NK-92 (cell line): Measurements from ENCODE around the gene ERBIN.
"Not testable (repeated sequence)": the region's sequence is repeated elsewhere in the genome, so short reads cannot be mapped to it uniquely, and the experiment has no call there.

Experiments
- DNase-seq: peaks from one replicate; lab custom pipeline; 2025; ENCODE audit not compliant: unreplicated experiment; lab: John Stamatoyannopoulos, UW

The ERBIN gene

DNA sequence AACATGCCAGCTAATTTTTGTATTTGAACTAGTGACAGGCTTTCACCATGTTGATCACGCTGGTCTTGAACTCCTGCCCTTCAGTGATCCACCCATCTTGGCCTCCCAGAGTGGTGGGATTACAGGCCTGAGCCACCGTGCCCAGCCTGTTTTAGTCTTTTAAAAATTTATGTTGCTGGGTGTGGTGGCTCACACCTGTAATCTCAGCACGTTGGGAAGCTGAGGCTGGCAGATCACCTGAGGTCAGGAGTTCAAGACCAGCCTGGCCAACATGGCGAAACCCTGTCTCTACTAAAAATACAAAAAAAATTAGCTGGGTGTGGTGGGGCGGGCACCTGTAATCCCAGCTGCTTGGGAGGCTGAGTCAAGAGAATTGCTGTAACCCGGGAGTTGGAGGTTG lies 10.7 kb upstream of the ERBIN start:
- DNase-seq: not testable (repeated sequence)

DNA sequence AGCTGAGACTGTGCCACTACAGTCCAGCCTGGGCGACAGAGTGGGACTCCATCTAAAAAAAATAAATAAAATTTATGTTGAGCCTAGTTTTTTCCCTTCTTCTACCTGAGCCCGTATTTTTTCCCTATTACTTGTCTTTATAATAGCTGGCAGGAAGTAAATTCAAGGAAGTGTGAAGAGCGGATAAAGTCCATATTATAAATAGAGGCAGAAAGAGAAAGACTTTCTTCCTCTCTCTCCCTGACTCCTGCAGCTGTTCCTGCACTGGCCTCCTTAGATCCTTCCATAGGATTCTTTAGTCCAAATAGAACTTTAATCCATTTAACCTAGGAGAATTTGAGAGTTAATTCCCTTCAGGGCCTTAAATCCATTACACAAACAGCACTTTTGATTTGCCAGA lies 10.3 kb upstream of the ERBIN start:
- no peak for DNase-seq

DNA sequence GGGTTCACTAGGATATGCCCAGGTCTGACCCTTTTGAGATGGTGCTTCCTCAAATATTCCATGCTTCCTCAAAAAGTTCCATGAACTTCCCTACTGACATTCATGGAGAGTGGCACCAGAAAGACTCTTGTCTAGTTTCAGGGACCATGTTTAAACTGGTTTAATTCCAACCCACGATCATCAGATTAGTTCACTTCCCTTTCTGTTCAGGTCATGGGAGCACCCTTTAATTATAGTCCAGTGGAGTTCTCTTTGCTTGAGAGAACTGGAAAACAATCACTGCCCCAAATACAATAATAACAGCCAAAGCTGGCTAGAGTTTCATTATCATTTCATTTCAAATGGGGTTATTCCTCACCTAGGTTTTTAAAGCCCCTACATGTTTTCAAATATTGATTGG lies 9.7 kb upstream of the ERBIN start:
- no peak for DNase-seq

DNA sequence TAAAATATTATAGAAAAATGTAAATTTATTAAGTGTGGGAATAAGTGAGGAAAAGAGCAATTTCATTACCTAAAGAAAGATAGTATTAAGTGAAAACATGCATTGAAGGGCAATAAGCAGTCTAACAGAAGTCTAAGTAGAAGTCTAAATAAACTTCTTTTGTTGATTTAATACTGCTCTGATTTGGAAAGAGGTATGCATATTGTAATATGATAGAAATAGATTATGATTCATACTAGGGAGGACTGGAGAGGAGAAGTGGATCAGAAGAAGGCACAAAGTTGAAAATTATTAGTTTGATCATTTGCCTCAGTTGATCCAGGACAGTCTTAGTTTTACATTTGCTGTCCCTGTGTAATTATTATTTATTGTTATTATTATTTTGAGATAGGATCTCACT lies 6.6 kb upstream of the ERBIN start:
- no peak for DNase-seq

DNA sequence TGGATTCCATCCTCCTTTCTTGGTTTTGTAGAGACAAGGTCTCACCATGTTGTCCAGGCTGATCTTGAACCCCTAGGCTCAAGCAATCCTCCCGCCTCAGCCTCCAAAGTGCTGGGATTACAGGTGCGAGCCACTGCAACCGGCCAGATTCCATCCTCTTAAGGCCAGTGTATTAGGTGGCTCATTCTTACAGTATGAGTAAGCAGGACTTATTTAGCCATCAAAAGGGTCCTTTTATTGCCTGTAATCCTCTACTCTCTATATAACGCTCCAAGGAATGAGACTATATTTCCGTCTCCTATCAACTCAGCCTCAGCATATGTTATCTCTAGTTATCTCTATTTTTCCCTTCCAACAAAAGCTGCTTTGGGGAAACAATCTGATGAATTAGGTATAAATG lies 3.0 kb upstream of the ERBIN start:
- DNase-seq: no peak

DNA sequence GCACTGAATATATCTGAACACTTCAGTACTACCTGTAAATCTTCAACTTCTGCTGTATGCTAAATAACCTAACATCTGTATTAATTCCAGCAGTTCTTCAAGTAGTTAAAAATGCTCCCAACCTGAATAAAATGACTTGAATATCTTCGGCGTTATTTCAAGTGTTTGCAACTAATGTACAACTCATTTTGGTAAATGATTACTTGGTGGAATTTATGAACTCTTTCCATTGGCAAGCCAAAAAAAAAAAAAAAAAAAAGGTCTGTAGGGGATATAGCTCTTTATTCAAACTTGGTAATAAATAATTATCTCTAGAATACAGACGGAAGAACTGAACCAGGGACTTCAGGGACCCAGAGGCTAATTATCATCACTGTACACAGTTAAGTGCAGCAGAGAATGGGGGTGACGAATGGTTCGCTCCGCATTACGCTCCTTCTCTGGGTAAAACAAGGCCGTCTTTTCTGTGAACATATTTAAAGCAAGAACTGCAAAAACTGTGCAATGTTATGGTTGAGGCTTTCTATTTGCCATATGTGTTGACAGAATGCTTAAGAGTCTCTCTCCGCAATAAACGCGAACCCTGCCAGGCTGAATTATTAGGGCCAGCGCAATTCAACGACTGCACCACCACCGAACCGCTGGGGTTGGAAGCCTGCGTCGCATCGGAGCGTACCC lies 1.9 kb upstream of the ERBIN start:
- DNase-seq: no peak

DNA sequence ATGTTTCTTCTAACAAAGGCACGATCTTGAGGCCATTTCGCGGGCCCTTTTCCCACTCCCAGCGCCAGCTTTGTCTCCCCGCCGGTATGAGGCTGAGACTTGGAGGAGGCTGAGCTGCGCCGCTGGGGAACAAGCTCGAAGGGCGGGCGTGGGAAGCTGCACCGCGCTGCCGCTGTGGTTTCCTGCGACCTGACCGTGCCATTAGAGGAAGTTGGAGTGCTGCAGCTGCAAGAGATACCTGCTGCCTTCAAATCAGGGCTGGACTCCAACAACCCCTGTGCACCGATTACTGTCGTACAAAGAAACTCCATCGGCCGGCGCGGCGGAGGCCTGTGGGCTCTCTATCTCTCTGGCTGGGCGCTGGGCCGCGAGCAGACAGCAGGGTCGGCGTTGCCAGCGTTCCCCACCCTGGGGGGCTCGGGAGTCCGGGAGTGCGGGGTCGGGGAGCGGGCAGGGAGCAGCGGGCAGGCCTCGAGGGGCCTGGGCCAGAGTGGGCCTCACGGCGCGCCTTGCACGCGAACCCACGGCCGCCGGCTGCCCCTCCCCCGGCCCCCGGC lies 1.3 kb upstream of the ERBIN start:
- DNase-seq: no peak

DNA sequence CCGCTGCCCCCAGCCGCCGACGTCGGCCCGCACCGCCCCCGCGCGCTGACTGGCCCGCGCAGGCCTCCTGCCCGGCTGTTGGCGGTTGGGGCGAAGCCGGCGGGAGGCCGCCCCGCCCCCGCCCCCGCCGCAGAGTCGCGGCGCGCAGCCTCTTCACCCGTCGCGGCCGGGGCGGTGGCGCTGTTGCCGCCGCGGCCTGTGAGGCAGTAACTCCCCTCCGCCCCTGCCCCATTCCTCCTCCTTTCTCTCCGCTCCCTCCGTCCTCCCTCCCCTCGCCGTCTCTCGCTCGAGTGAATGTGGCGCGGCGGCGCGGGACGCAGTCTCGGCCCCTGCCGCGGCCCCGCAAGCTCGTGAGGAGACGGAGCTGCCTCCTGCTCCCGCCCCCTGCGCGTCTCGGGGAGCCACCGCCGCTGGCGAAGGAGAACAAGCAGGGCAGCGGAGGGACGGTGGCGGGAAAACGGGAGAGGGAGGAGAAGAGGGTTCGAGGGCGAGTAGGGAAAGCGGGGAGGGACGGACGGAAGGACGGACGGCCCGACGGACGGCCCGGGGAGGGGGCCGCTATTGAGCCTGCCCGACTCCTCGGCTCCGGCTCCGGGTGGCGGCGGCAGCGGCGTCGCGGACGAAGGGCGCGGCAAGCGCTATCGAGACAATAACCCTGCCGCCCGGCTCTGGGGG lies 637 bp upstream of the ERBIN start:
- no peak for DNase-seq

DNA sequence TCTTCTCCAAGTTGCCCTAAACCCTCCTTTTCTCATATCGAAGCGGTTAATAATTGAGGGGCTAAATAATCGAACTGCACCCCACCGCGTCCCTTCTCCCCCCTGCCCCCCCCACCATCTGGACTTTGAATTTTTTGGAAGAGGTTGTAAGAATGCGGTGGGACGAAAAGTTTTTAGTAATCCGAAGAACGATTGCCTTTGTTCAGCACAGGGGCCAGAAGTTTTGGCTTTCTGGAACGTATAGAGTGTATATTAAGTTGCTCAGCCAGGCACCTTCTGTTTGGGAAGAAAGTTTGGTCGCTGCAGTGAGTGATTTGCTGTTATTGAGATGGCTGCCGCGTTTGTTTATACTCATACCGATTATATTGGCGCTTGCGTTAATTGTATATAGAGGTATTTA lies 518 bp downstream of the ERBIN start:
- DNase-seq: no peak

DNA sequence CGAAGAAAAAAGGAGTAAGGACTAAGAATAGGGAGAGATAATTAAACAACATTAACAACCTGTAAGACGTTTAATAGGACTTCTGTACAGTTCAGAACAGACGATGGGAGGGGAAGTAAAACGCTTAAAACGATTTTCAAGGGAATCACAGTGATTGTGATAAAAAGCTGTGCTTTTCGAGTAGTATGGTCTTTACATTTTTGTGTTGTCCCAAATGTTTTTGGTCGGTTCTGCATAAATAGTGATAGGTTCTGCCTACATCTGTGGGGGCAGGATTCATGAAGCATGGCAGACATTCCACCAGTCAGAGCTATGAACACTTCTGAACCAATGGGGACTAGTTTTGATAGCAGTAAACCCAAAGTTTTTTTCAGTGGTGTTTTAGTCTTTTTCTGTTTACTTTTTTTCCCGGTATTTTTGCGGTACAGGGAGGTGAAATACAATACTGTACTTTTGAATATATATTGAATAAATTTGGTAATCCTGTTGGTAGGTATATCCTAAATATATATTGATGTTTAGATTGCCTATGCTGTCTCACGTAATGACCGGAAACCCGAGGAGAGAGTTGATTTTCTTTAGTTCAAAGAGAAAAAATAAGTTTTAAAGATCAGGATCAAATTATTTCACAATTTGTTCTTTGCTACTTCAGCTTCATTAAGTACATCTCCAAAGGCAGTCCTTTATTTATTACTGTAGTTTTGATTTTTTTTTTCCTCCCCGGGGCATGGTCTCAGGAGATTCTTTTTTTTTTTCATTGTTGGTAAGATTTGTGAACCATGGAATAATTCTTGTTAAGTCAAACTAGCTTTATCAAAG lies 1.3 kb downstream of the ERBIN start:
- no peak for DNase-seq

DNA sequence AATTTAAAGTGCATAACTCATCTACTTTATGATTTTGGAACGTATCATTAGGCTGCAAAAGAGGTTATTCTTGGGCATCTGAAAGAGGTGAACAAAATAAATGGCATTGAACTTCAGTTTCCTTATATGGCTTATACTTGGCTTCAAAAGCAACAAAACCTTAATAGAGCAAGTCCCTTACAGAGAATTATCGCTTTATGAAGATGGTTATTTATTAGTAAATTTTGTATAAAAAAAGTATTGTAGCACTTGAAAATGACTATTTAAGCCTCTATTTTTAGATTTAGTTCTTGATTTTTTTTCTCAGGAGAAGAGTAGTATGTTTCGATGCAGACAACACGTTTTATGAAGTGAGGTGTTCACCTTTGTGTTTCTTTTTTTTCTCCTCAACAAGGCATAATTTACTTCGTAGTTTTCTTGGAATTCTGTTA lies 2.0 kb downstream of the ERBIN start:
- no peak for DNase-seq

DNA sequence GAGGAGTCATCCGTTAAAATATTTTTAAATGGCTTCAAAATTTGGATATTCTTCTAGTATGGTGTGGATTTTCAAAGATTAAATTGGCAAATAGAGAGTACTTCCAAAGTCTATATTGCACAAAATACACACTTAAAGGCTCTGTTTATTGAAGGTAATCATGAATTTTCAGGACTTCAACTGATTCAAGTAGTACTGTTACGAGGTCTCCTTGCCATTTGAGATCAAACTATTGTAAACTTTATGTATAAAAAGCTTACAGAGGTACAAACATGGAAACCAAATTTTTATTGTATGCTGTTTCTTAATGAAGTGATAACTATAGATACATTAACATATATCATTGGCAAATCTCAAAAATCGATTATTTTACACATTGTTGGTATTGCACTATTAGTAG lies 2.5 kb downstream of the ERBIN start:
- DNase-seq: no peak

DNA sequence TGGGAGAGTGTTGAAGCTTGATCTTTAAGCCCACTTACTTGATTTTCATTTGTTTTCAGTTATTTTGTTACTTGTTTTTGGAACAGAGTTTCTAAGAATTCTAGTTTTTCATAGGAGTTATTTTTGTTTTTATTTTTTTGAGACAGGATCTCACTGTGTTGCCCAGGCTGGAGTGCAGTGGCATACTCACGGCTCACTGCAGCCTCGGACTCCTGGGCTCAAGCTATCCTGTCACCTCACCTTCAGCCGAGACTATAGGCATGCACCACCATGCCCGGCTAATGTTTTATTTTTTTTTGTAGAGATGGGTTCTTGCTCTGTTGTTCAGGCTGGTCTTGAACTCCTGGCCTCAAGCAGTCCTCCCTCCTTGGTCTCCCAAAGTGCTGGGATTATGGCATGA lies 6.3 kb downstream of the ERBIN start:
- no peak for DNase-seq

DNA sequence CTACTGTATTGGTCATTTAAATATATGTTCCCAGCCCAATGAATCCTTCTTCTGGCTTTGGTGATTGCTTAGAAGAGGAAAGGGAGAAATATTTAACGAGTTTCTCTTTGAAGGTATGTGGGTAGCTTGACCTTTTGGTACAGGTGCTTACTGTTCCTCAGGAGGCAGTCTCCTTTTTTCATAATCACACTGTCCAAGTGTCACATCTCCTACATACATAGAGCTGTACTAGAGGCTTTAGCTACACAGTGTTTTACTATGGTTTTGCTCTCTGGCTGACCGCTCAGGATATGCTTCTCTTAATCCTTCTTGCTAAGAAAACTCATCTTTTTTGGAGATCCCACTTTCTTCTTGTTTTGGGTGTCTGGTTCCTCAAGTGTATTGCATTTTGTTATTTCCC lies 6.9 kb downstream of the ERBIN start:
- DNase-seq: no peak

DNA sequence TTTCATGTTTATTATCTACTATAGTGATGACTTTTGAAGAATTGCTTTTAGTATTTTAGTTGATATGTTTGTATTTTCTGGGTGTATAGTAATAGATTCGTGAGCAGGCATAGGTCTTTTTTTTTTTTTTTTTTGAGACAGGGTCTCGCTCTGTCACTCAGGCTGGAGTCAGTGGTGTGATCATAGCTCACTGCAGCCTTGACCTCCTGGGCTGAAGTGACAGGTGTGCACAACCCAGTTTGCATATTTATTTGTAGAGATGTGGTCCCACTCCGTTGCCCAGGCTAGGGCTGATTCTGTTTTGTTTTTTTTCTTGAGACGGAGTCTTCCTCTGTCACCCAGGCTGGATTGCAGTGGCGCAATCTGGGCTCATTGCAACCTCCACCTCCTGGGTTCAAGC lies 11.9 kb downstream of the ERBIN start:
- DNase-seq: no peak

DNA sequence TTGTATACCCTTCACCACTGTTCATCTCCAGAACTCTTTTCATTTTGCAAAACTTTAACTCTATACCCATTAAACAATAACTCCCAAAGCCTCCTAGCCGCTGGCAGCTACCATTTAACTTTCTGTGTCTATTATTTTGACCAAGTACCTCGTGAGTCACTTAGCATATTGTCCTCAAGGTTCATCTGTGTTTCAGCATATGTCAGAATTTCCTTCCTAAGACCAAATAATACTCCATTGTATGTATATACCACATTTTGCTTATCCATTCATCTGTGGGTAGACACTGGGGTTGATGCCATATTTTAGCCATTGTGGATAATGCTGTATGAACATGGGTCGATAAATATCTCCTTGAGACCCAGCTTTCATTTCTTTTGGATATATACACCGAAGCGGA lies 17.4 kb downstream of the ERBIN start:
- no peak for DNase-seq

DNA sequence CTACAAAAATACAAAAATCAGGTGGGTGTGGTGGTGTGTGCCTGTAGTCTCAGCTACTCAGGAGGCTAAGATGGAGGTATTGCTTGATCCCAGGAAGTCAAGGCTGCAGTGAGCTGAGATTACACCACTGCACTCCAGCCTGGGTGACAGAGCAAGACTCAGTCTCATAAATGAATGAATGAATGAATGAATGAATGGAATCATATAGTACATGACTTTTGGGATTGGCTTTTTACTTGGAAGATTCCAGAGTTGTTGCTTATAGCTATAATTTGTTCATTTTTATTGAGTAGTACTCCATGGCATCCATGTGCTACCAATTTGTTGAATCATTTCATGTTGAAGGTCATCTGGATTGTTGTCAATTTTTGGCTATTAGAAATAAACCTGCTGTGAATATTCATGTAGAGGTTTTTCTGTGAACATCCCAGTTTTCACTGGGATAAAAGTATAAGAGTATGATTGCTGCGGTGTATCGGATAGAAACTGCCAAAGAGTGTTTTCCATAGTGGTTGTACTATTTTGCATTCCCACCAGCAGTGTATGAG lies 19.9 kb downstream of the ERBIN start:
- no peak for DNase-seq

DNA sequence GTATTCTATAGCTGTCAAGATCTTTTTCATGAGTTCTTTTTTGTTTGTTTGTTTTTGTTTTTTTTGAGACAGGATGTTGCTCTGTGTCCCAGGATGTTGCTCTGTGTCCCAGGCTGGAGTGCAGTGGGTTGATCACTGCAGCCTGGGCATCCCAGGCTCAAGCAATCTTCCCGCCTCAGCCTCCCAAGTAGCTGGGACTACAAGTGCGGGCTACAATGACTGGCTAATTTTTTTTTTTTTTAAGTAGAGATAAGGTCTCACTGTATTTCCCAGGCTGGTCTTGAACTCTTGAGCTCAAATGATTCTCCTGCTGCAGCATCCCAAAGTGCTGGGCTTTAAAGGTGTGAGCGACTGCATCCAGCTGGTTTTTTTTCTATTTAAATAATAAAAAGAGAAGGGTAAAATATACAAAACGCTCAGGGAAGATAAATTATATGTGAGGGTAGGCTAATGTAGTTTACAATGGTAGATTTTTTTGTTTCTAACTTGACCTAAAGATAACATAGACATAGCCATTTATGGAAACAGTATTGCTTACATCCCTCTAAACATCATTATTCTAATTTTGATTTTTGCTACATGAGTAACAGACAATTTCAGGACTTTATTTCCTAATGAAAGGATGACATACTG lies 21.9 kb downstream of the ERBIN start:
- no peak for DNase-seq

DNA sequence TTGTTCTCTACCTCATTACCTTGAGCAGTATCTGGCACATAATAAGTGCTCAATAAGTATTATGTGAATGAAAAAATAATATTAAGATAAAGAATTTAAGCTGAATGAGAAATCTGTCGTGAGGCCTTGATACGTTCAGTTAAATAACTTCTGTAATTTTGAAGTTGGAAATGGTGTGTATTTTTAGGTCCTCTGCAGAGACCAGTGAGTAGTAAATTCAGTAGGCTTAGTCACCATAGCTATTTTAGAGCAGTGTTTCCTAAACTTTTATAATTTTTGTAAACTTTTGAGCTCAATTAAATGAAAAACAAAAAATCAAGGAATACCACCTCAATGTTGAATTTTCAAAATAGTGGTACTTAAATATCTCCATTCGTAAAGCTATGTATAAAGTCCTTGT lies 25.0 kb downstream of the ERBIN start:
- no peak for DNase-seq

DNA sequence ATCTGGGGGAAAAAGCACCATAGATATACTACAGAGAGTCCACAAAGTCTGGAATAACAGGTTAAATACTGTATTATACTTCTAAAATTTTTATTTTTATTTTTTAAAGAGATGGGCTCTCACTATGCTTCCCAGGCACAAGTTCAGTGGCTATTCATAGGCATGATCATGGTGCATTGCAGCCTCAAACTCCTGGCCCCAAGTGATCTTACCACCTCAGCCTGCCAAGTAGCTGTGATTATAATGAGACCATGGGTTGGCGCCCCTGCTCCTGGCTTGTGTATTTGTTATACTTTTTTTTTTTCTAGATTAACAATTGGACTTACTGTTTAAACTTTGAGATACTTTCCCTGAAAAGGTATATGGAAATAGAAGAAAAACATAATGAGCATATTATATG lies 25.9 kb downstream of the ERBIN start:
- no peak for DNase-seq

DNA sequence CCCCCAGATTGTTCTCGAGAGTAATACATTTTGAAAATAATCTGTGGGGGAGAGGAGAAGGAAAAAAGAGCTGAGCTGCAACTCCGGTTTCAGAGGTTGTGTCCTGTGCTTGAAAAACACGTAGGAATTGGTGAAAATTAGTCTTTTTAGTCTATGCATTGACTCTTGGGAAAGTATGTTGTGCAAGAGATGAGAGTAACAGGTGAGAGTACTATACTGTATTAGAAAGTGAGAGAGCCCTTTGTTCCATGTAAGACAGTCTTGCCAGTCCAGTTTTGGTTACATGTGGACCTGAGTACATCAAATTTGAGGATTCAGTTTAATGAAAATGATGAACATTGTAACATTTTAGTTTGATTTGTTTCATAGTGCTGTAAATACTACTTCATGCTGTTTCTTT lies 27.8 kb downstream of the ERBIN start:
- no peak for DNase-seq
